ENCODE data around the gene SNX15.

Gene SNX15

DNA sequence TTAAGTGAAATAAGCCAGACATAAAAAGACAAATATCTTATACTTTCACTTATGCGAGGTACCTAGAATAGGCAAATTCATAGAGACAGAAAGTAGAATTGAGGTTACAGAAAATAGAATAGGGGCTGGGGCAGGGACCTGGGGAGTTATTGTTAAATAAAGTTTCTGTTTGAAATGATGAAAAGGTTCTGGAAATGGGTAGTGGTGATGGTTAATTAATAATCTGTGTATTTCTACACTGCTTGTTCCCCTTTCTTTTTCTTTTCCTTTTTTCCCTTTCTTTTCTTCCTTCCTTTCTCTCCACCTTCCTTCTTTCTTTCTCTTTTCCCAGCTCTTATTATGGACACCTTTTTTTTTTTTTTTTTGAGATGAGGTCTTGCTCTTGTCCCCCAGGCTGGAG lies 28.3 kb downstream of the SNX15 start:
- no peak for DNase-seq (ENCODE audit: low read depth)
- H3K4me3 ChIP-seq (ENCODE audit: low read length) = no peak overlapping the region
- TF ChIP-seq, protein P1, sequence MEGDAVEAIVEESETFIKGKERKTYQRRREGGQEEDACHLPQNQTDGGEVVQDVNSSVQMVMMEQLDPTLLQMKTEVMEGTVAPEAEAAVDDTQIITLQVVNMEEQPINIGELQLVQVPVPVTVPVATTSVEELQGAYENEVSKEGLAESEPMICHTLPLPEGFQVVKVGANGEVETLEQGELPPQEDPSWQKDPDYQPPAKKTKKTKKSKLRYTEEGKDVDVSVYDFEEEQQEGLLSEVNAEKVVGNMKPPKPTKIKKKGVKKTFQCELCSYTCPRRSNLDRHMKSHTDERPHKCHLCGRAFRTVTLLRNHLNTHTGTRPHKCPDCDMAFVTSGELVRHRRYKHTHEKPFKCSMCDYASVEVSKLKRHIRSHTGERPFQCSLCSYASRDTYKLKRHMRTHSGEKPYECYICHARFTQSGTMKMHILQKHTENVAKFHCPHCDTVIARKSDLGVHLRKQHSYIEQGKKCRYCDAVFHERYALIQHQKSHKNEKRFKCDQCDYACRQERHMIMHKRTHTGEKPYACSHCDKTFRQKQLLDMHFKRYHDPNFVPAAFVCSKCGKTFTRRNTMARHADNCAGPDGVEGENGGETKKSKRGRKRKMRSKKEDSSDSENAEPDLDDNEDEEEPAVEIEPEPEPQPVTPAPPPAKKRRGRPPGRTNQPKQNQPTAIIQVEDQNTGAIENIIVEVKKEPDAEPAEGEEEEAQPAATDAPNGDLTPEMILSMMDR (IDR thresholded peaks at IDR 0.05; ENCODE audit: insufficient read depth, low read depth, low read length, missing control alignments) = no peak

DNA sequence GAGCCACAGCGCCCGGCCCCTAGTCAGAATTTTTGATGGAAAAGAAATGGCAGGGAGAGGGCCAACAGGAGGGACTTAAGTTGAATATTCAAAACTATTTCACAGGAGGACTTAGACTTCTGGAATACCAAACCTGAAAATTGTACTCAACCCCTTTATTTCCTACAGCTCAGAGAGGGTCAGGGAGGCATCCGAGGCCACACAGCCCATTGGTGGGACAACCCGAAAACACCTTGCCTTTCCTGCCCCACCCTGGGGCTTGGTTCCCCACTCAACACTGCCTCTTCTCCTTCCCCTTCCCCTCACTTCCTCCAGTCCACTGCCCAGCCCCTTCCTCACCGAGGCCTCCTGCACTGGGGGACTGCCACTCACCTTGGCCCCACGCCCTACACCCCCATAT lies 29.8 kb downstream of the SNX15 start:
- H3K4me3 ChIP-seq (ENCODE audit: low read length) = no peak overlapping the region
- TF ChIP-seq, protein P1 (IDR thresholded peaks at IDR 0.05; ENCODE audit: insufficient read depth, low read depth, low read length, missing control alignments) = no peak
- no peak for DNase-seq (ENCODE audit: low read depth)

DNA sequence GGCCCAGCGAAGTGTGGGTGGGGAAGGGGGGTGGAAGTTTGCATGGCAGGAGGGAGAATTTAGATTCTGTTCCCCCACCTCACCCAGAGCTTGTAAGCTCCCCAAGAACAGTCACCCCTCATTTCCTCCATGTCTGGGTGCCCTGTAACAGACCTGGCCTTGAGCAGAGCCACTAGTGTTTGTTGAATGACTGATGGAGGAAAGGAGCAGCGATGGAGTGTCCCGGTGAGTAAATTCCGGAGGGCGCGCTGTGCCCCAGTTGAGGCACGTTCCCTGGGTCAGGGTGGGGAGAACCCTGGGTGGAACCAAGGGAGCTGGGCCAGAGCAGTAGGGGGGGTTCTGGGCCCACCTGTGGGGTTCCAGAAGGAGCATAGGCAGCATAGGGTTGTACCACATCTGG lies 30.3 kb downstream of the SNX15 start:
- no peak overlapping the region for H3K4me3 ChIP-seq (ENCODE audit: low read length)
- DNase-seq (ENCODE audit: low read depth) = no peak
- TF ChIP-seq, protein P1 (IDR thresholded peaks at IDR 0.05; ENCODE audit: insufficient read depth, low read depth, low read length, missing control alignments) = no peak

DNA sequence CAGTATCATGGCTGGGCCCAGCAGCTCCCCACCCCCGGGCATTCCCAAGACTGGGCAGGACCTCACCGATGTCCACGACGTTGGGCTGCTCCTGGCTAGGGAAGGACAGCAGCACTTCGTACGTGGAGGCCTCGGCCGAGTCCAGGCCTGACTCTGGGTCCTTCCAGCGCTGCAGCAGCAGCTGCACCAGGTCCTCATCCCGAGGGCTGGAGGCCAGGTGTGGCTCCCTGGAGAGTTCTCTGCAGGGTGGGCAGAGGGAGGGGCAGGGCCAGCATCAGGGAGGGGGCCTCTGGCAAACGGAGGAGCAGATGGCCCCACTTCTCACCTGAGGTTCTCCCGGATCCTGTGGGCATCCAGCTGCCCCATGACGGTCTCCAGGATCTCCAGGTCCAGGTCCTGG lies 30.8 kb downstream of the SNX15 start:
- no peak overlapping the region for H3K4me3 ChIP-seq (ENCODE audit: low read length)
- no peak for DNase-seq (ENCODE audit: low read depth)
- TF ChIP-seq, protein P1 (IDR thresholded peaks at IDR 0.05; ENCODE audit: insufficient read depth, low read depth, low read length, missing control alignments) = no peak

DNA sequence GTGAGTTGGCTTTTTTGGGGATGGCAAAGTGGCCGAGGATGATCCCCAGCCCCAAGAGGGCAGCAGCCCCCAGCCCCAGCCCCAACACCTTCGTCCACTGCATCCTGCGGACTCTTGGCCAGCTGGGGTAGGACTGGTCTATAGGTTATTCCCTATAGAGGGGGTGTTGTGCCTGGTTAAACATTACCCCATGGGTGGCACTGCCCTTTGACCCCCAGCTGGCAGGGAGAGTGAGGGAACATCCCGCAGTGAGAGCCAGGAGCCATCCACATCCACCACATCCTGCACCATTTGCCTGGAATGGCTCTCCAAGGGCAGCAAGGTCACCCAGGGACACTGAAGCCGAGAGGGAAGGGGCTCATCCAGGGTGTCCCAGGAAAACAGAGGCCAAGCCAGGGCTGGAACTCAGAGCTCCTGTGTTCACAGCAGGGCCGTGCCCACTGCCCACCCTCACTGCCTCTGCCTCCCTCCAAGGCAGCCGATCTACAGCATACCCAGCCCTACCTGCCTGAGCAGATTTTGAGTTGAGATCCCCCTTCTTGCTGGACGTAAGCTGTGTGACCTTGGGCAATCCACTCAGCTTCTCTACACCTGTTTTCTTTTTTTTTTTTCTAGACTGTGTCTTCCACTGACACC lies 31.3 kb downstream of the SNX15 start, which contains the start of gene NAALADL1:
NAALADL1 (minus strand) TSS at position 135 of the 636 bp plus-strand sequence; CDS start at position 103, 32 bp downstream.
- DNase-seq (ENCODE audit: low read depth) = no peak
- no peak within 1 kb of the TSS for H3K4me3 ChIP-seq (ENCODE audit: low read length)
- TF ChIP-seq, protein P1 (IDR thresholded peaks at IDR 0.05; ENCODE audit: insufficient read depth, low read depth, low read length, missing control alignments) = no peak

DNA sequence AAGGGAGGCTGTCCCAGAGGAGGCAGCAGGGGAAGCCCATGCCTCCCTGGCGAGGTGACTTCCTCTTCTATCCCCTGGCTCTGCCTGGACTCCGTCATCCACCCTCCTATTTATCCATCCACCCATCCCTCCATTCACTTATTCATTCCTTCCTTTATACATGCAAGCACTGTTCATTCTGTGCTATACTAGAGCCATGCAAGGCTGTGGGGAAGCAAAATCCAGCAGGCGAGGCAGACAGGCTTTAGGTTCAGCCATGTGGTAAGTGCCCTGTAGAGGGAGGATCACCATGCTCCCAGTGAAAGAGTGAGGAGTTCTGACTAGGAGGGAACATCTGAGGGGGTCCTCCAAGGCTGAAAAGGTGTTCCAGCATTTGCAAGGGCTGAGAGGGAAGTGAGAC lies 32.3 kb downstream of the SNX15 start:
- no peak for DNase-seq (ENCODE audit: low read depth)
- no peak overlapping the region for H3K4me3 ChIP-seq (ENCODE audit: low read length)
- TF ChIP-seq, protein P1 (IDR thresholded peaks at IDR 0.05; ENCODE audit: insufficient read depth, low read depth, low read length, missing control alignments) = no peak
